ENCODE data around the gene BAIAP2L1. TPM values are rescaled to one million over a fixed set of nuclear protein-coding genes. Genes with fewer than 3 reads are reported as not detected.
A peak's percentile ranks its signal among the peaks of the same experiment; 100 is the strongest.

Gene BAIAP2L1
- total and polyA plus RNA-seq, 9 of the 15 experiments (the other 6 are each of a cell fraction or from before 2014, with no cell fraction given): 4.2 to 29.8 (median 15.5) TPM

DNA sequence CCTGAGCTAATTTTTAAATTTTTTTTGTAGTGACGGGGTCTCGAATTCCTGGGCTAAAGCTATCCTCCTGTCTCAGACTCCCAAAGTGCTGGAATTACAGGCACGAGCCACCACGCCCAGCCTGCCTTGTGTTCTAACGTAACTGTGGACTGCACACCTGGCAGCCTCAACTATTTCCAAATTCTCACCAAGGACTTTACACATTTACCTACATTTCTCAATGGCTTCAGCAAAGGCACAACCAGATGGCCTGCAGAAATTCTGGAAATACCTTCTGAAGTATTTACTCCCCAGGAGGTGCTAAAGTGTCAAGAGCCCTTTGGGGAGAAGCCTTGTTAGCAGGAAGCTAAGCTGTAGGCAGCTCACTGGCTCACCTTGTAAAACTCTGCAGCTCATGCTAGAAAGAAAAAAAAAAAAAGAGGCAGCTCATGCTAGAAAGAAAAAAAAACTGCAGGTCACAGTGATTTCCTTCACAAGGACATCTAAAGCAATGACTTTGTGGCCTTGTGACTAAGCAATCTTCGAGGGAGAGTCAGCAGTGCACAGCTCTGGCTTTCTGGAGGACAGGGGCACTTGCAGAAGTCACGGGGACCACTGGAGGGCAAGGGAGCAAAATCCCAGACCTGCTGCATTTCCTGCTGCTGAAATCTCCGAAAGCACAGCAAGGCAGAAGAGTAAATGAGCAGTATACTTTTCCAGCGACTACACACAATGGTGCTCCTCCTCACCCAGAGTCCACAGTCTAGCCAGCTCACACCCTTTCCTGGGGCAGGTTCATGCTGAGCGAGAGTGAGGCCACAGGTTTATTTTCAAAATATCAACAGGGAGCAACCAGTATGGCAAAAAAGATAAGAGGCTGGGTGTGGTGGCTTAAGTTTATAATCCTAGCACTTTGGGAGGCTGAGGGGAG lies 40.4 kb downstream of the BAIAP2L1 start (continued):
- TF ChIP-seq ZNF174 (CRISPR knock-in tag; IDR thresholded peaks at IDR 0.05) (no peak), SETDB1 (IDR thresholded peaks at IDR 0.05; ENCODE audit: low read length) (no peak), ZNF175 (CRISPR knock-in tag; IDR thresholded peaks at IDR 0.05; ENCODE audit: low read depth) (no peak), STAT5B (CRISPR knock-in tag; IDR thresholded peaks at IDR 0.05) (no peak), SAP30 (IDR thresholded peaks at IDR 0.05; ENCODE audit: borderline replicate concordance, insufficient read depth, low read depth, low read length, poor library complexity, severe bottlenecking) (no peak), ATF3 (IDR thresholded peaks at IDR 0.05) (peak; percentile 44; the same call in 1 of the 2 replicates), ATF3 (CRISPR knock-in tag; conservative IDR thresholded peaks at IDR 0.05) (no peak), JUN (IDR thresholded peaks at IDR 0.05; ENCODE audit: borderline replicate concordance, low read depth, low read length) (no peak), JUN (CRISPR knock-in tag; IDR thresholded peaks at IDR 0.05; ENCODE audit: borderline replicate concordance) (no peak), TAL1 (IDR thresholded peaks at IDR 0.05) (peak; percentile 80), CBX3 (IDR thresholded peaks at IDR 0.05; ENCODE audit: borderline replicate concordance in 1 of 2, low read length in 2 of 2) (no peak), ZNF695 (CRISPR knock-in tag; IDR thresholded peaks at IDR 0.05) (no peak), PHF21A (IDR thresholded peaks at IDR 0.05; ENCODE audit: borderline replicate concordance, low read depth) (no peak)
- TF ChIP-seq, protein P1, sequence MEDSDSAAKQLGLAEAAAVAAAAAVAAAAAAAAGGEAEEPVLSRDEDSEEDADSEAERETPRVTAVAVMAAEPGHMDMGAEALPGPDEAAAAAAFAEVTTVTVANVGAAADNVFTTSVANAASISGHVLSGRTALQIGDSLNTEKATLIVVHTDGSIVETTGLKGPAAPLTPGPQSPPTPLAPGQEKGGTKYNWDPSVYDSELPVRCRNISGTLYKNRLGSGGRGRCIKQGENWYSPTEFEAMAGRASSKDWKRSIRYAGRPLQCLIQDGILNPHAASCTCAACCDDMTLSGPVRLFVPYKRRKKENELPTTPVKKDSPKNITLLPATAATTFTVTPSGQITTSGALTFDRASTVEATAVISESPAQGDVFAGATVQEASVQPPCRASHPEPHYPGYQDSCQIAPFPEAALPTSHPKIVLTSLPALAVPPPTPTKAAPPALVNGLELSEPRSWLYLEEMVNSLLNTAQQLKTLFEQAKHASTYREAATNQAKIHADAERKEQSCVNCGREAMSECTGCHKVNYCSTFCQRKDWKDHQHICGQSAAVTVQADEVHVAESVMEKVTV (CRISPR knock-in tag; IDR thresholded peaks at IDR 0.05): no peak
- TF ChIP-seq, protein P2, sequence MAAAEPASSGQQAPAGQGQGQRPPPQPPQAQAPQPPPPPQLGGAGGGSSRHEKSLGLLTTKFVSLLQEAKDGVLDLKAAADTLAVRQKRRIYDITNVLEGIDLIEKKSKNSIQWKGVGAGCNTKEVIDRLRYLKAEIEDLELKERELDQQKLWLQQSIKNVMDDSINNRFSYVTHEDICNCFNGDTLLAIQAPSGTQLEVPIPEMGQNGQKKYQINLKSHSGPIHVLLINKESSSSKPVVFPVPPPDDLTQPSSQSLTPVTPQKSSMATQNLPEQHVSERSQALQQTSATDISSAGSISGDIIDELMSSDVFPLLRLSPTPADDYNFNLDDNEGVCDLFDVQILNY (CRISPR knock-in tag; IDR thresholded peaks at IDR 0.05): no peak
- TF ChIP-seq, protein P3, sequence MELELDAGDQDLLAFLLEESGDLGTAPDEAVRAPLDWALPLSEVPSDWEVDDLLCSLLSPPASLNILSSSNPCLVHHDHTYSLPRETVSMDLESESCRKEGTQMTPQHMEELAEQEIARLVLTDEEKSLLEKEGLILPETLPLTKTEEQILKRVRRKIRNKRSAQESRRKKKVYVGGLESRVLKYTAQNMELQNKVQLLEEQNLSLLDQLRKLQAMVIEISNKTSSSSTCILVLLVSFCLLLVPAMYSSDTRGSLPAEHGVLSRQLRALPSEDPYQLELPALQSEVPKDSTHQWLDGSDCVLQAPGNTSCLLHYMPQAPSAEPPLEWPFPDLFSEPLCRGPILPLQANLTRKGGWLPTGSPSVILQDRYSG (tag; conservative IDR thresholded peaks at IDR 0.05; ENCODE audit: low read depth): no peak
